GM21723 (cell line): Measurements from ENCODE around the gene LHFPL6.

Source experiments
- ATAC-seq: cut with Tn5 transposase; IDR thresholded peaks from one replicate; pipeline ENCODE4 v1.9.1; 2021; ENCODE audit warnings: mild to moderate bottlenecking, moderate library complexity; ENCODE audit not compliant: unreplicated experiment

Gene LHFPL6

GRCh38 chr13:39596176-39596575 is 6.8 kb downstream of the LHFPL6 start:
- ATAC-seq: no peak

- ATAC-seq: no peak
Observed at GRCh38 chr13:39590466-39591036, 12.4 kb downstream of the LHFPL6 start.

GRCh38 chr13:39588384-39588783 is 14.6 kb downstream of the LHFPL6 start:
- ATAC-seq: no peak

GRCh38 chr13:39587939-39588338 is 15.1 kb downstream of the LHFPL6 start:
- ATAC-seq: no peak

GRCh38 chr13:39586958-39587605 is 15.9 kb downstream of the LHFPL6 start:
- ATAC-seq: no peak

GRCh38 chr13:39586151-39586550 is 16.8 kb downstream of the LHFPL6 start:
- no peak for ATAC-seq

- ATAC-seq: no peak
Observed at GRCh38 chr13:39585219-39585618, 17.8 kb downstream of the LHFPL6 start.

- ATAC-seq: no peak
Observed at GRCh38 chr13:39580881-39581575, 22.0 kb downstream of the LHFPL6 start.

- ATAC-seq: no peak
Observed at GRCh38 chr13:39578821-39579291, 24.1 kb downstream of the LHFPL6 start.

- no peak for ATAC-seq
Observed at GRCh38 chr13:39577838-39578491, 25.0 kb downstream of the LHFPL6 start.

GRCh38 chr13:39577203-39577602 is 25.8 kb downstream of the LHFPL6 start:
- no peak for ATAC-seq

- ATAC-seq: no peak
Observed at GRCh38 chr13:39575641-39576238, 27.3 kb downstream of the LHFPL6 start.

- ATAC-seq: no peak
Observed at GRCh38 chr13:39571502-39572092, 31.4 kb downstream of the LHFPL6 start.

GRCh38 chr13:39567569-39567968 is 35.4 kb downstream of the LHFPL6 start:
- ATAC-seq: no peak

- no peak for ATAC-seq
Observed at GRCh38 chr13:39566216-39566869, 36.6 kb downstream of the LHFPL6 start.

GRCh38 chr13:39565036-39565949 is 37.7 kb downstream of the LHFPL6 start:
- ATAC-seq: no peak

GRCh38 chr13:39563470-39563735 is 39.6 kb downstream of the LHFPL6 start:
- no peak for ATAC-seq

- ATAC-seq: no peak
Observed at GRCh38 chr13:39561971-39562370, 41.0 kb downstream of the LHFPL6 start.

GRCh38 chr13:39559847-39560246 is 43.1 kb downstream of the LHFPL6 start:
- no peak for ATAC-seq
